Neutrophil (primary cell): ENCODE data around the gene NIPAL3.

Source experiments
- H3K27ac ChIP-seq: fragments of 200-600 bp; sonication (generic); 2 replicates; pipeline ENCODE4 v1.5.1; 2016; ENCODE audit warnings: mild to moderate bottlenecking, moderate library complexity
- H3K27me3 ChIP-seq: fragments of 200-600 bp; sonication (generic); 2 replicates; pipeline ENCODE4 v1.6.0; 2016; ENCODE audit warnings: mild to moderate bottlenecking
- H3K36me3 ChIP-seq: fragments of 200-600 bp; sonication (generic); 2 replicates; pipeline ENCODE4 v1.5.1; 2017
- H3K4me1 ChIP-seq, 2 experiments: fragments of 200-600 bp in 1 of 2; sonication (generic) in 1 of 2; 1 replicate in 1 of 2; 2 replicates in 1 of 2; pipeline versions ENCODE4 v1.5.1 to v1.6.1; 2013 to 2016; ENCODE audit warnings: low read depth in 1 of 2, low read length in 1 of 2, mild to moderate bottlenecking in 1 of 2, moderate library complexity in 1 of 2; ENCODE audit not compliant: control insufficient read depth in 1 of 2, insufficient read depth in 1 of 2
- H3K4me3 ChIP-seq, 2 experiments: fragments of 200-600 bp in 1 of 2; sonication (generic) in 1 of 2; 1 replicate in 1 of 2; 2 replicates in 1 of 2; pipeline ENCODE4 v1.5.1; 2013 to 2016; ENCODE audit warnings: low read depth in 1 of 2, low read length in 1 of 2, mild to moderate bottlenecking in 1 of 2, moderate library complexity in 1 of 2
- H3K9me3 ChIP-seq: fragments of 200-600 bp; sonication (generic); 2 replicates; pipeline ENCODE4 v1.5.1; 2016
- CTCF ChIP-seq: fragments of 200-600 bp; sonication (generic); IDR thresholded peaks from 2 replicates; pipeline ENCODE4 v1.5.1; 2016; ENCODE audit warnings: antibody characterized with exemption

NIPAL3 gene

GRCh38 chr1:24493785-24494184 lies 78.2 kb downstream of the NIPAL3 start:
- Histone ChIP-seq H3K9me3 (no peaks in the 10 kb centered on the region), H3K4me3 (no peak overlapping the region), H3K4me1 (no peaks in the 10 kb centered on the region), H3K27ac (no peak overlapping the region), H3K36me3 (no peaks in the 10 kb centered on the region), H3K27me3 (no peaks in the 10 kb centered on the region)
- TF ChIP-seq CTCF: no peak

GRCh38 chr1:24498589-24498988 lies 83.0 kb downstream of the NIPAL3 start:
- H3K27ac ChIP-seq: no peak overlapping the region
- peaks cover 23% of the 10 kb centered on the region for H3K27me3 ChIP-seq
- H3K4me1 ChIP-seq: peaks cover 14 to 18% of the 10 kb centered on the region in 2 experiments
- H3K4me3 ChIP-seq: no peak overlapping the region
- TF ChIP-seq CTCF: no peak
- no peaks in the 10 kb centered on the region for H3K9me3 ChIP-seq
- no peaks in the 10 kb centered on the region for H3K36me3 ChIP-seq

GRCh38 chr1:24500448-24501048 lies 84.9 kb downstream of the NIPAL3 start:
- peaks cover 15 to 19% of the 10 kb centered on the region in 2 experiments for H3K4me1 ChIP-seq
- H3K4me3 ChIP-seq: no peak overlapping the region
- no peak overlapping the region for H3K27ac ChIP-seq
- no peaks in the 10 kb centered on the region for H3K9me3 ChIP-seq
- peaks cover 36% of the 10 kb centered on the region for H3K27me3 ChIP-seq
- TF ChIP-seq CTCF: no peak
- H3K36me3 ChIP-seq: no peaks in the 10 kb centered on the region

GRCh38 chr1:24501371-24502064 lies 85.9 kb downstream of the NIPAL3 start:
- peaks cover 15 to 19% of the 10 kb centered on the region in 2 experiments for H3K4me1 ChIP-seq
- TF ChIP-seq CTCF: no peak
- H3K27me3 ChIP-seq: peaks cover 36% of the 10 kb centered on the region
- H3K9me3 ChIP-seq: no peaks in the 10 kb centered on the region
- peak overlapping the region; percentile 57 for H3K4me3 ChIP-seq
- no peaks in the 10 kb centered on the region for H3K36me3 ChIP-seq
- peak overlapping the region; percentile 55 for H3K27ac ChIP-seq

GRCh38 chr1:24502065-24502708 lies 86.6 kb downstream of the NIPAL3 start:
- peak overlapping the region; percentile 55 for H3K27ac ChIP-seq
- H3K9me3 ChIP-seq: no peaks in the 10 kb centered on the region
- H3K27me3 ChIP-seq: peaks cover 36% of the 10 kb centered on the region
- peaks cover 15 to 19% of the 10 kb centered on the region in 2 experiments for H3K4me1 ChIP-seq
- H3K4me3 ChIP-seq: peak overlapping the region; percentile 57
- no peak for TF ChIP-seq CTCF
- no peaks in the 10 kb centered on the region for H3K36me3 ChIP-seq
